Upper lobe of left lung (tissue), 6 donors: ENCODE measurements around the gene REN. TPM values are rescaled to one million over a fixed set of nuclear protein-coding genes. Genes with fewer than 3 reads are reported as not detected.

Experiments used
- ATAC-seq, 2 donors: fragments of 200-7000 bp; cut with Tn5 transposase; one replicate each; pipeline ENCODE4 v1.9.1; 2022; ENCODE audit warnings: mild to moderate bottlenecking in 2 of 2, moderate library complexity in 2 of 2; ENCODE audit not compliant: low FRiP score in 2 of 2
- DNase-seq, 2 donors: peaks; one replicate each; pipeline ENCODE4 v3.0.0-alpha.2; 2019 to 2020
- H3K27ac ChIP-seq, 4 donors: fragments of 200-600 bp; sonication (generic); one replicate each; pipeline ENCODE4 v1.5.1; 2016 to 2019
- H3K27me3 ChIP-seq, 4 donors: fragments of 200-600 bp; sonication (generic); one replicate each; pipeline ENCODE4 v1.5.1; 2017 to 2019
- H3K36me3 ChIP-seq, 4 donors: fragments of 200-600 bp; sonication (generic); one replicate each; pipeline ENCODE4 v1.5.1; 2016 to 2019
- H3K4me1 ChIP-seq, 4 donors: fragments of 200-600 bp; sonication (generic); one replicate each; pipeline ENCODE4 v1.5.1; 2018 to 2019
- H3K4me3 ChIP-seq, 4 donors: fragments of 200-600 bp; sonication (generic); one replicate each; pipeline ENCODE4 v1.5.1; 2017 to 2019; ENCODE audit warnings: mild to moderate bottlenecking in 2 of 4, moderate library complexity in 1 of 4
- H3K9me3 ChIP-seq, 4 donors: fragments of 200-600 bp; sonication (generic); one replicate each; pipeline ENCODE4 v1.5.1; 2018 to 2019
- CTCF ChIP-seq, 6 experiments: fragments of 450-650 bp in 4 of 6; fragments of 200-600 bp in 2 of 6; sonication (generic) in 2 of 6; IDR thresholded peaks; one replicate each; pipeline ENCODE4 v1.5.1; 2016 to 2019; ENCODE audit warnings: antibody characterized with exemption in 6 of 6
- EP300 ChIP-seq, 4 donors: sonication (generic); formaldehyde crosslinking; IDR thresholded peaks; one replicate each; pipeline ENCODE4 v1.5.1; 2017; ENCODE audit warnings: antibody characterized with exemption in 4 of 4, control low read depth in 2 of 4
- POLR2A ChIP-seq, 4 donors: fragments of 450-650 bp; IDR thresholded peaks; one replicate each; pipeline ENCODE4 v1.5.1; 2016 to 2017; ENCODE audit warnings: antibody characterized with exemption in 4 of 4, mild to moderate bottlenecking in 2 of 4
- POLR2AphosphoS5 ChIP-seq, 2 donors: sonication (generic); formaldehyde crosslinking; IDR thresholded peaks; one replicate each; pipeline ENCODE4 v1.5.1; 2017; ENCODE audit warnings: antibody characterized with exemption in 2 of 2
- WGBS, 2 donors: methylation state at CpG; one replicate each; pipeline ENCODE4 v1.1.5; 2017 to 2018; 5-methylcytosine and 5-hydroxymethylcytosine counted together
- total RNA-seq, 6 donors: library from RNA; depleted of rRNA in 4 of 6; stranded (reverse); fragments of >200 nt in 4 of 6; gene quantifications; one replicate each; pipeline versions ENCODE4 v1.1.0 to v1.2.1, GENCODE V29; 2016 to 2021
- donor health status: DM: no; HTN: no; CAD: no; lungs with moderate emphysema.
- donor health status: DM: no; HTN: yes; CAD: no; lungs with severe emphysema.

The REN gene
- total RNA-seq, 6 donors from 2014 or later, result 0.64 to 0.76 (median 0.66) TPM; not detected in 3

- Histone ChIP-seq H3K4me1 (peaks cover 39 to 77% (median 50%) of the 10 kb centered on the region in 4 donors), H3K4me3 (no peak overlapping the region), H3K36me3 (peaks cover 0 to 4% (median 0%) of the 10 kb centered on the region in 4 donors), H3K27me3 (no peaks in the 10 kb centered on the region), H3K9me3 (no peaks in the 10 kb centered on the region), H3K27ac (peak overlapping the region in 3 of 4 donors; percentile 34 to 85 (median 72))
- no peak for TF ChIP-seq EP300 (IDR thresholded peaks at IDR 0.05)
- no peak for TF ChIP-seq POLR2A (IDR thresholded peaks at IDR 0.05)
- TF ChIP-seq CTCF (IDR thresholded peaks at IDR 0.05), result no peak
- TF ChIP-seq POLR2AphosphoS5 (IDR thresholded peaks at IDR 0.05), result no peak
- peak in 1 of 2 donors; percentile 76 for DNase-seq
- 40 to 50% methylated on average over 17 to 20 of the region's 21 CpGs for WGBS, 2 donors
- no peak for ATAC-seq
Measured at GRCh38 chr1:204108312-204109141, 57.6 kb downstream of the REN start.

DNA sequence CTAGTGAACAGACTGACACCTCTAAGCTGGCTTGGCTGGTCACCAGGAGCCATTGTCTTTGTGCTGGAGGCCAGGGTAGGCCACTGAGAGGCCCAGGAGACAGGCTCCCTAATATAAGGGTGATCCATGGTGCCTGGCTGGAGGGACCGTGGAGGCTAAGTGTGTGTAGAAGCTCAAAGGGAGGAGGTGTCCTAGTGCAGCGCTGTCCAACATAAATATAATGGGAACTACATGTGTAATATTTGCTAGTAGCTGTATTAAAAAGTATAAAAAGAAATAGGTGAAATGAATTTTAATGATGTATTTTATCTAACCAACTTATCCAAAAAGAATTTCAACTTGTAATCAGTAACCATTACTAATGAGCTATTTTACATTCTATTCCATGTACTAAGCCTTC is 58.2 kb downstream of the REN start:
- Histone ChIP-seq H3K27ac (peak overlapping the region in 3 of 4 donors; percentile 49 to 85 (median 72)), H3K4me1 (peaks cover 42 to 80% (median 56%) of the 10 kb centered on the region in 4 donors), H3K9me3 (no peaks in the 10 kb centered on the region), H3K4me3 (no peak overlapping the region), H3K27me3 (no peaks in the 10 kb centered on the region), H3K36me3 (peaks cover 0 to 3% (median 0%) of the 10 kb centered on the region in 4 donors)
- DNase-seq (no peak), ATAC-seq (no peak)
- WGBS, 2 donors, result 70 to 77% methylated on average over 2 of the region's 2 CpGs
- TF ChIP-seq EP300 (IDR thresholded peaks at IDR 0.05) (no peak), POLR2A (IDR thresholded peaks at IDR 0.05) (no peak), CTCF (IDR thresholded peaks at IDR 0.05) (no peak), POLR2AphosphoS5 (IDR thresholded peaks at IDR 0.05) (no peak)

GRCh38 chr1:204106825-204107224 is 59.3 kb downstream of the REN start:
- DNase-seq (no peak), ATAC-seq (no peak)
- 95 to 100% methylated on average over 1 of the region's 1 CpG for WGBS, 2 donors
- no peaks in the 10 kb centered on the region for H3K9me3 ChIP-seq
- H3K4me3 ChIP-seq, result no peak overlapping the region
- H3K27ac ChIP-seq, result peak overlapping the region in 2 of 4 donors; percentile 72 to 85
- peaks cover 50 to 80% (median 66%) of the 10 kb centered on the region in 4 donors for H3K4me1 ChIP-seq
- no peaks in the 10 kb centered on the region for H3K27me3 ChIP-seq
- H3K36me3 ChIP-seq, result no peaks in the 10 kb centered on the region
- no peak for TF ChIP-seq POLR2A (IDR thresholded peaks at IDR 0.05)
- TF ChIP-seq CTCF (IDR thresholded peaks at IDR 0.05), result no peak
- TF ChIP-seq EP300 (IDR thresholded peaks at IDR 0.05), result no peak
- no peak for TF ChIP-seq POLR2AphosphoS5 (IDR thresholded peaks at IDR 0.05)

GRCh38 chr1:204105131-204105515 is 61.0 kb downstream of the REN start:
- WGBS, 2 donors, result 60 to 70% methylated on average over 6 of the region's 6 CpGs
- Histone ChIP-seq H3K27me3 (no peaks in the 10 kb centered on the region), H3K36me3 (no peaks in the 10 kb centered on the region), H3K4me3 (no peak overlapping the region), H3K4me1 (peaks cover 54 to 84% (median 69%) of the 10 kb centered on the region in 4 donors), H3K27ac (peak overlapping the region; percentile 79 to 85 (median 82)), H3K9me3 (no peaks in the 10 kb centered on the region)
- DNase-seq (no peak), ATAC-seq (no peak)
- TF ChIP-seq CTCF (IDR thresholded peaks at IDR 0.05), result no peak
- TF ChIP-seq POLR2A (IDR thresholded peaks at IDR 0.05), result no peak
- TF ChIP-seq POLR2AphosphoS5 (IDR thresholded peaks at IDR 0.05), result no peak
- TF ChIP-seq EP300 (IDR thresholded peaks at IDR 0.05), result no peak

Other genes with a start within 250 kb of the REN start
- 10 to 100 TPM; 33.8 to 76.5 (median 63.9) TPM for gene SOX13, start 93.2 kb downstream of the REN start, total RNA-seq
- gene ETNK2, start 14.3 kb downstream of the REN start, total RNA-seq, result 1 to 10 TPM in 5 of 6 donors, not detected in 1; 3.2 to 8.9 (median 6.0) TPM
- 1 to 10 TPM in 1 of 6 donors, under 1 TPM in 1, not detected in 4; 0.91 to 6.5 TPM for gene KISS1, start 30.2 kb upstream of the REN start, total RNA-seq
- gene GOLT1A, start 47.7 kb upstream of the REN start, total RNA-seq, result 10 to 100 TPM in 3 of 6 donors, 1 to 10 TPM in 2, not detected in 1; 7.5 to 18.5 (median 10.1) TPM
- gene PLEKHA6, start 193.6 kb upstream of the REN start, total RNA-seq, result 1 to 10 TPM; 3.3 to 6.9 (median 4.9) TPM
- 10 to 100 TPM; 30.4 to 67.8 (median 44.2) TPM for gene PPP1R15B, start 245.5 kb upstream of the REN start, total RNA-seq